ENCODE measurements around the gene STK17A. TPM values are rescaled to one million over a fixed set of nuclear protein-coding genes. Genes with fewer than 3 reads are reported as not detected.

The STK17A gene
- polyA plus RNA-seq, 3 donors, result 2.8 to 14.1 (median 9.5) TPM

DNA sequence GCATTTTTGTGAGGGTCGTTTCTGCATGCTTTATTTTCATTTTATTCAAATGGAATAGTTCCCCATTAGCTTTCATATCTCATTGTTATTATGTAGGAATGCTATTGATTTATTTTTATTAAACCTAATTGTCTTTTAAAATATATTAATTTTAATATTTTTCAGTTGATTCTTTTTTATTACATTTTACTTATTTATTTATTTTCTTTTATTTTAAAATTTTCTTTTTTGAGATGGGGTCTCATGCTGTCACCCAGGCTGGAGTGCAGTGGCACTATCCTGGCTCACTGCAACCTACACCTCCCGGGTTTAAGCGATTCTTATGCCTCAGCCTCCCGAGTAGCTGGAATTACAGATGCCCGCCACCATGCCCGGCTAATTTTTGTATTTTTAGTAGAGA, 7.4 kb upstream of the STK17A start:
- H2AFZ ChIP-seq (ENCODE audit: insufficient read depth, low read depth, low read length, poor library complexity, severe bottlenecking), result no peak overlapping the region

DNA sequence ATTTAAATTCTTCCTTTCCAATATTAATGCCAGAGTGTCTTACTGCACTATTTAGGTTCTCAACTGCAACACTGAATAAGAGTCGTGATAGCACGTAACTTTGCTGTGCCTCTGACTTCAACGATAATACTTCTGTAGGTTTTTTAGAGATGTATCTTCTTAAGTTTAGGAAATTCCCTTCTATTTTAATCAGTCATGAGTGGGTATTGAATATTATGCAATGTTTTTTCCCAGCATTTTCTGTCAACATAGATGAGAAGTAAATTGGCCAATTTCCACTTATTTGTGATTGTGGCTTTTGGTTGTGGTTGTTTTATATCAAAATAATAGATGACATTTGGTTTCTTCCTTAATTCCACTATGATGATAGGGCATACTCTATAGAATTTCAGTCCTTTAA, 6.7 kb upstream of the STK17A start:
- Histone ChIP-seq H3K36me3 (replicated peaks in 1 of 2; ENCODE audit: control insufficient read depth in 1 of 2, insufficient read depth in 2 of 2, low read length in 2 of 2) (no peaks in the 10 kb centered on the region), H3K27me3 (ENCODE audit: control insufficient read depth in 2 of 2, insufficient read depth in 2 of 2, low read length in 2 of 2) (peaks cover 3 to 5% of the 10 kb centered on the region in 2 donors), H3K4me1 (ENCODE audit: control insufficient read depth in 1 of 2, insufficient read depth in 2 of 2, low read length in 2 of 2) (peaks cover 16% of the 10 kb centered on the region in 2 donors), H3K9ac (ENCODE audit: insufficient read depth, low read length, poor library complexity, severe bottlenecking) (no peak overlapping the region), H3K4me2 (replicated peaks; ENCODE audit: extremely low read depth, low read length, poor library complexity, severe bottlenecking) (no peak overlapping the region), H4K20me1 (ENCODE audit: insufficient read depth, low read length) (no peaks in the 10 kb centered on the region), H3K4me3 (replicated peaks in 1 of 3; ENCODE audit: low read depth in 2 of 3, low read length in 3 of 3) (no peak overlapping the region), H3K27ac (ENCODE audit: low read depth in 1 of 2, low read length in 2 of 2) (no peak overlapping the region), H3K9me3 (replicated peaks in 1 of 2; ENCODE audit: control insufficient read depth in 1 of 2, insufficient read depth in 1 of 2, low read length in 2 of 2) (no peaks in the 10 kb centered on the region), H3K79me2 (ENCODE audit: insufficient read depth, low read length) (no peaks in the 10 kb centered on the region), H2AFZ (ENCODE audit: insufficient read depth, low read depth, low read length, poor library complexity, severe bottlenecking) (no peak overlapping the region)
- H3K27me3 Mint-ChIP-seq (ENCODE audit: low read depth in 3 of 3), result peaks cover 5 to 11% (median 8%) of the 10 kb centered on the region in 3 donors
- WGBS (ENCODE audit: insufficient coverage), result no CpG with 5 or more reads among the region's 3 CpGs
- peaks cover 21% of the 10 kb centered on the region for H3K4me1 Mint-ChIP-seq
- peaks cover 0 to 1% of the 10 kb centered on the region in 2 donors for H3K36me3 Mint-ChIP-seq
- intact Hi-C loops (cut with micrococcal nuclease), result loop anchor here in 1 of 2 donors (2.0 kb wide), 1 partner anchor 263 kb away; no protein-coding TSS in a partner anchor
- no peak overlapping the region for H3K4me3 Mint-ChIP-seq
- H3K9me3 Mint-ChIP-seq, result peaks cover 0 to 2% (median 0%) of the 10 kb centered on the region in 7 donors
- DNase-seq, result no peak
- TF ChIP-seq, protein P1, sequence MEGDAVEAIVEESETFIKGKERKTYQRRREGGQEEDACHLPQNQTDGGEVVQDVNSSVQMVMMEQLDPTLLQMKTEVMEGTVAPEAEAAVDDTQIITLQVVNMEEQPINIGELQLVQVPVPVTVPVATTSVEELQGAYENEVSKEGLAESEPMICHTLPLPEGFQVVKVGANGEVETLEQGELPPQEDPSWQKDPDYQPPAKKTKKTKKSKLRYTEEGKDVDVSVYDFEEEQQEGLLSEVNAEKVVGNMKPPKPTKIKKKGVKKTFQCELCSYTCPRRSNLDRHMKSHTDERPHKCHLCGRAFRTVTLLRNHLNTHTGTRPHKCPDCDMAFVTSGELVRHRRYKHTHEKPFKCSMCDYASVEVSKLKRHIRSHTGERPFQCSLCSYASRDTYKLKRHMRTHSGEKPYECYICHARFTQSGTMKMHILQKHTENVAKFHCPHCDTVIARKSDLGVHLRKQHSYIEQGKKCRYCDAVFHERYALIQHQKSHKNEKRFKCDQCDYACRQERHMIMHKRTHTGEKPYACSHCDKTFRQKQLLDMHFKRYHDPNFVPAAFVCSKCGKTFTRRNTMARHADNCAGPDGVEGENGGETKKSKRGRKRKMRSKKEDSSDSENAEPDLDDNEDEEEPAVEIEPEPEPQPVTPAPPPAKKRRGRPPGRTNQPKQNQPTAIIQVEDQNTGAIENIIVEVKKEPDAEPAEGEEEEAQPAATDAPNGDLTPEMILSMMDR (IDR thresholded peaks at IDR 0.05), result no peak
- no peak overlapping the region for H3K27ac Mint-ChIP-seq

More for the DNA sequence above, 7.4 kb upstream of the STK17A start:
- DNase-seq, result no peak
- Histone ChIP-seq H3K9me3 (replicated peaks in 1 of 2; ENCODE audit: control insufficient read depth in 1 of 2, insufficient read depth in 1 of 2, low read length in 2 of 2) (no peaks in the 10 kb centered on the region), H4K20me1 (ENCODE audit: insufficient read depth, low read length) (no peaks in the 10 kb centered on the region), H3K4me1 (ENCODE audit: control insufficient read depth in 1 of 2, insufficient read depth in 2 of 2, low read length in 2 of 2) (peaks cover 16% of the 10 kb centered on the region in 2 donors), H3K36me3 (replicated peaks in 1 of 2; ENCODE audit: control insufficient read depth in 1 of 2, insufficient read depth in 2 of 2, low read length in 2 of 2) (no peaks in the 10 kb centered on the region), H3K27ac (ENCODE audit: low read depth in 1 of 2, low read length in 2 of 2) (no peak overlapping the region), H3K9ac (ENCODE audit: insufficient read depth, low read length, poor library complexity, severe bottlenecking) (no peak overlapping the region), H3K79me2 (ENCODE audit: insufficient read depth, low read length) (no peaks in the 10 kb centered on the region), H3K4me2 (replicated peaks; ENCODE audit: extremely low read depth, low read length, poor library complexity, severe bottlenecking) (no peak overlapping the region), H3K4me3 (replicated peaks in 1 of 3; ENCODE audit: low read depth in 2 of 3, low read length in 3 of 3) (no peak overlapping the region), H3K27me3 (ENCODE audit: control insufficient read depth in 2 of 2, insufficient read depth in 2 of 2, low read length in 2 of 2) (no peaks in the 10 kb centered on the region)
- peaks cover 0 to 7% (median 4%) of the 10 kb centered on the region in 3 donors for H3K27me3 Mint-ChIP-seq (ENCODE audit: low read depth in 3 of 3)
- 100% methylated on average over 1 of the region's 6 CpGs for WGBS (ENCODE audit: insufficient coverage)
- no peak overlapping the region for H3K4me3 Mint-ChIP-seq
- H3K9me3 Mint-ChIP-seq, result peaks cover 0 to 2% (median 0%) of the 10 kb centered on the region in 7 donors
- peaks cover 21% of the 10 kb centered on the region for H3K4me1 Mint-ChIP-seq
- peaks cover 0 to 1% of the 10 kb centered on the region in 2 donors for H3K36me3 Mint-ChIP-seq
- no peak overlapping the region for H3K27ac Mint-ChIP-seq
- TF ChIP-seq, protein P1 (IDR thresholded peaks at IDR 0.05), result no peak
- intact Hi-C loops (cut with micrococcal nuclease), result no loop called here

Measured in CD14-positive monocyte (primary cell).